Stimulated activated naive B cell treated with anti-CD40 and anti-IgM and Interleukin-4, amounts not matched to agents 10 μg/mL and 1 μg/mL and 100 μg/mL, for 72 hours (primary cell): ENCODE data around the gene ACTC1.

ENCODE experiments used
- ATAC-seq, 2 donors: fragments of 150-1000 bp; cut with Tn5 transposase; replicated peaks; 2 replicates each; pipeline ENCODE4 v1.10.0; 2021; ENCODE audit warnings: moderate library complexity in 1 of 2
- DNase-seq: peaks from one replicate; pipeline ENCODE4 v3.0.0; 2021
- H3K27ac Mint-ChIP-seq: one replicate; pipeline ENCODE4 v1.8.0; 2022; ENCODE audit warnings: mild to moderate bottlenecking, mixed read lengths
- H3K27me3 Mint-ChIP-seq, 2 donors: one replicate each; pipeline ENCODE4 v1.8.0; 2022; ENCODE audit warnings: mixed read lengths in 2 of 2
- H3K36me3 Mint-ChIP-seq, 2 donors: one replicate each; pipeline ENCODE4 v1.8.0; 2022; ENCODE audit warnings: mixed read lengths in 2 of 2, mild to moderate bottlenecking in 1 of 2
- H3K4me1 Mint-ChIP-seq, 2 donors: one replicate each; pipeline ENCODE4 v1.8.0; 2022; ENCODE audit warnings: mixed read lengths in 2 of 2, mild to moderate bottlenecking in 1 of 2
- H3K4me3 Mint-ChIP-seq, 2 donors: one replicate each; pipeline ENCODE4 v1.8.0; 2022; ENCODE audit warnings: mild to moderate bottlenecking in 2 of 2, mixed read lengths in 2 of 2, moderate library complexity in 1 of 2
- H3K9me3 Mint-ChIP-seq, 2 donors: one replicate each; pipeline ENCODE4 v1.8.0; 2022; ENCODE audit warnings: mixed read lengths in 2 of 2, mild to moderate bottlenecking in 1 of 2

Gene ACTC1

DNA sequence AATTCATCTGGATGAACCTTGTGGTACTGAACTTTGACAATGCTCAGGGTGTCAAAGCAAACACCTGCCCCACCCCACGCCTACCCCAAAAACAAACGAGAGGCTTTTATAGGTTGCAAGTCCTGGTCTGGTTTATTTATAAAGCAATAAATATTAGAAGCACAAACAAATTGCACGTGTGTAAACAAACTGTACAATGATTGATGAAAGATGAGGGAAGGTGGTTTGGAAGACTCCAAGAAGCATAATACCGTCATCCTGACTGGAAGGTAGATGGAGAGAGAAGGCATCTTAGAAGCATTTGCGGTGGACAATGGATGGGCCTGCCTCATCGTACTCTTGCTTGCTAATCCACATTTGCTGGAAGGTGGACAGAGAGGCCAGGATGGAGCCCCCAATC lies 5.2 kb downstream of the ACTC1 start:
- ATAC-seq: no peak
- no peaks in the 10 kb centered on the region for H3K9me3 Mint-ChIP-seq
- peaks cover 2 to 10% of the 10 kb centered on the region in 2 donors for H3K4me1 Mint-ChIP-seq
- H3K27me3 Mint-ChIP-seq: peaks cover 34 to 65% of the 10 kb centered on the region in 2 donors
- H3K4me3 Mint-ChIP-seq: no peak overlapping the region
- DNase-seq: no peak
- no peak overlapping the region for H3K27ac Mint-ChIP-seq
- no peaks in the 10 kb centered on the region for H3K36me3 Mint-ChIP-seq

DNA sequence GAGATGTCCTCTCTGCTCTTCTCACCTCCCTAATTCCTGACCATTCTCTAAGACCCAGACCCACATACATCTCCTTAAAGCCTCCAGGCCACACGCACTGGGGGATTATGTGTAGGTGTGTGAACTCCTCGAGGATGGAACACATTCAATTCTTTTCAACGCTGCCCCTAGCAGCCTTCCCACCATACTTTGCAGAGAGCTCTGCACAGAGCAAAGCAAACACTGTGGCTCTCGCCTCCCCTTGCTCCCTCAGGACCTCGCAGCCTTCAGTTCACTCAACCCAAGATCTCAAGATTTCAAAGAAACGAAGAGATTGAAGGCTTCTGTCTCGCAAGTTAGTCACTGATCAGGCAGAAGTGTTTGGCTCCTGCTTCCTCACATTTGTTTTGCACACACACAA lies 6.0 kb downstream of the ACTC1 start:
- H3K4me1 Mint-ChIP-seq: peaks cover 0 to 2% of the 10 kb centered on the region in 2 donors
- no peaks in the 10 kb centered on the region for H3K36me3 Mint-ChIP-seq
- no peak overlapping the region for H3K4me3 Mint-ChIP-seq
- ATAC-seq (no peak), DNase-seq (no peak)
- H3K9me3 Mint-ChIP-seq: no peaks in the 10 kb centered on the region
- no peak overlapping the region for H3K27ac Mint-ChIP-seq
- peaks cover 31 to 65% of the 10 kb centered on the region in 2 donors for H3K27me3 Mint-ChIP-seq

DNA sequence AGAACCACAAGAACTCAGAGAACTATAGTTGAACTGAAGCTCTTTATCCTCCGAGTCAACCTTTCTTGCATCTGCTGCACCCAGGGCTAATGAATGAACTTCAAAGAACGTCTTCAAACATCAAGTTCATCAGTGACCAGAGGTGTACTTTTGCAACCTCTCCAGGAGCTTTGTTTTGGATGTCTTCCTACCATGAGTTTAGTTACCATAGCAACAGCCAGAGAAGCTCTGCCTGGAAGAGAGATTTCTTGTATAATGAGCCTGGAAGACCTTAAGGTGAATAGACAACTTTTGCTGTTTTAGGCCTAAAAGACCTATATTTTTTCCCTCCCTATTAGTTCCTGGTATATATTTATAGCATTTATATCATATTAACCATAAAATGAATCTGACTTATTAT lies 9.1 kb downstream of the ACTC1 start:
- H3K4me3 Mint-ChIP-seq: no peak overlapping the region
- no peak for DNase-seq
- H3K4me1 Mint-ChIP-seq: no peaks in the 10 kb centered on the region
- H3K9me3 Mint-ChIP-seq: peaks cover 0 to 7% of the 10 kb centered on the region in 2 donors
- no peaks in the 10 kb centered on the region for H3K36me3 Mint-ChIP-seq
- no peak for ATAC-seq
- H3K27ac Mint-ChIP-seq: no peak overlapping the region
- H3K27me3 Mint-ChIP-seq: peaks cover 14 to 56% of the 10 kb centered on the region in 2 donors

DNA sequence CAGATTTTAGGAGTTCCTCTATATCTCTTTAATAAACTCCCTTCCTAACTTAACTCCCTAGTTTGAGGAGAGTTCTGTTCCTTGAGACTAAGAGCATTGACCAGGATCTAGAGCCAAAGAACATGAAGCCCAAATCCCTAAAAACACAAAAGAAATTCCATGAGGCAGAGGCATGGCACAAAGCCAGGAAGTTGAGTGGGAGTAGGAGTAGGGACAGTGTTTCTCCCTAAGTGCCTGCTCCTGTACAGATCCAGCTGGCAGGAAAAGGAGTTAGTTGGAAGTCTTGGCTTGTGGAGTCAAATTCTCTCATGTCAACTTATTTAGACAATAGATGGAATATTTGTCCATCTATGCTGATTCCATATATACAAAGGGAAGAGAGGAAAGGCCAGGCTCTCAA lies 11.4 kb downstream of the ACTC1 start:
- H3K4me3 Mint-ChIP-seq: no peak overlapping the region
- H3K36me3 Mint-ChIP-seq: no peaks in the 10 kb centered on the region
- no peaks in the 10 kb centered on the region for H3K4me1 Mint-ChIP-seq
- peaks cover 10 to 39% of the 10 kb centered on the region in 2 donors for H3K27me3 Mint-ChIP-seq
- no peak for ATAC-seq
- H3K27ac Mint-ChIP-seq: no peak overlapping the region
- H3K9me3 Mint-ChIP-seq: peaks cover 11 to 12% of the 10 kb centered on the region in 2 donors
- no peak for DNase-seq

DNA sequence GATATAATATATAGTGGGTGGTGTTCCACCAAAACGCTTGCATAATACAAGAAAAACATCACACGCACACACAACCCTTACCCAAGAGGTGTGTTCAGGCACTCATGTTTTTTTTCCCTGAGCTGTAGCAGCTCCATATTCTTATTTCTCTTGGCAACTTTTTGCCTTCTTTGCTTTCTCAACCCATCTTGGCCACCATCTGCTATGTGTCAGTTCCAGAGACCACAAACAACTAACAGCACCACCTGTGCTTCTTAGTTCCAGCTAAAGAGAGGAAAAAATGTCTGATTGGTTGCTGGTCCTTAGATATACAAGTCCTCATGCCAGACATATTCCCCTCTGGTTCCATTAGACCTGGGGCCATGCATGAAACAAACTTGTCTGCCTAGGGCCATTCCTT lies 11.9 kb downstream of the ACTC1 start:
- Mint-ChIP-seq H3K27me3 (peaks cover 10 to 38% of the 10 kb centered on the region in 2 donors), H3K4me1 (no peaks in the 10 kb centered on the region), H3K27ac (no peak overlapping the region), H3K4me3 (no peak overlapping the region), H3K9me3 (peaks cover 11 to 12% of the 10 kb centered on the region in 2 donors), H3K36me3 (no peaks in the 10 kb centered on the region)
- DNase-seq (no peak), ATAC-seq (no peak)

DNA sequence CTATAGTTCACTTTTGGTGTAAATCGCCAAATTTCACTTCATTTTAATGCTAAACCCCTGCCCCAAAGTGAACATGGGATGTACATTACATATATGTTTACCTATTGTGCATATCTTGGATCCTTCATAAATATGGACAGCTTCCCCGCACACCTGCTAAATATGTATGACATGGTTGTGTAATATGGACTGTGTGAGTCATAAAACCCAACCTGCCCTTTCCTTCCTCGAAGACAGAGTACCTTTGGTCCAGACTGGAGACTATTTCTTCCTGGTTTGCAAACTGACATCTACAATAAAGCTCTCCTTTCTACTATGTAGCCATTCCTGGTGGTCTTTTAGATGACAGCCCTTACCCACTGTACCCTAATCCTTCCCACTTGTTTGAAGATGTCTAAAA lies 12.4 kb downstream of the ACTC1 start:
- Mint-ChIP-seq H3K27ac (no peak overlapping the region), H3K9me3 (peaks cover 11 to 12% of the 10 kb centered on the region in 2 donors), H3K4me1 (no peaks in the 10 kb centered on the region), H3K27me3 (peaks cover 10 to 38% of the 10 kb centered on the region in 2 donors), H3K36me3 (no peaks in the 10 kb centered on the region), H3K4me3 (no peak overlapping the region)
- DNase-seq (no peak), ATAC-seq (no peak)

DNA sequence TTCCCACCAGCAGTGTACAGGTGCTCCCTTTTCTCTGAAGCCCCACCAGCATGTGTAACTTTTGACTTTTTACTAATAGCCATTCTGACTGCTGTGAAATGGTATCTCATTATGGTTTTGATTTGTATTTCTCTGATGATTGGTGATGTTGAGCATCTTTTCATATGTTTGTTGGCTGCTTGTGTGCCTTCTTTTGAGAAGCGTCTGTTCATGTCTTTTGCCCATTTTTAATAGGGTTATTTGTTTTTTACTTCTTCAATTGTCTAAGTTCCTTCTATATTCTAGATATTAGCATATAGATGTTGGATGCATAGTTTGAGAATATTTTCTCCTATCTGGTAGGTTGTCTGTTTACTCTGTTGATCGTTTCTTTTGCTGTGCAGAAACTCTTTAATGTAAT lies 14.6 kb downstream of the ACTC1 start:
- Mint-ChIP-seq H3K4me1 (no peaks in the 10 kb centered on the region), H3K27ac (no peak overlapping the region), H3K36me3 (no peaks in the 10 kb centered on the region), H3K27me3 (peaks cover 10 to 36% of the 10 kb centered on the region in 2 donors), H3K4me3 (no peak overlapping the region), H3K9me3 (peaks cover 11 to 12% of the 10 kb centered on the region in 2 donors)
- DNase-seq (no peak), ATAC-seq (no peak)

DNA sequence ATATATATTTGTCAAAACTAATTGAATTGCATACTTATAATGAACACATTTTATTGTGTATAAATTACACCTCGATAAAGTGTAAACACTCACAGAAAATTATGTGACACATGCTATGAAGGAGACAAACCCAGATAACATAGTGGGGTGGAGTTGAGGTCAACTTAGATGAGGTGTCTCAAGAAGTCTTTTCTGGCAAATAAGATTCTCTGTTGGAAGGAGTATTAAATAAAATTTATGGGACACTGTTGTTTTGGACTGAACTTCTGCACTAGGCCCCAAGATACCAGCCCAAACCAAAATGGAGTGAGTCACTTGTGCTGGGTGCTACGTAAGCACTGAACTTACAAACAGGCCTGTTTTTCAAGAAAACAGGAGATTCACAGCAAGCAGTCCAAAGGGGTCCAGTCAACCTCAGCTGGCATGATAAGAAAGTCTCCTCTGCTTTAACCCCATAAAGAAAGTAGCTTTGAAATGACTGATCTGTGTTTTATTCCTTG lies 18.7 kb downstream of the ACTC1 start:
- Mint-ChIP-seq H3K36me3 (no peaks in the 10 kb centered on the region), H3K27me3 (peaks cover 0 to 27% of the 10 kb centered on the region in 2 donors), H3K9me3 (peaks cover 7 to 12% of the 10 kb centered on the region in 2 donors), H3K4me1 (no peaks in the 10 kb centered on the region), H3K27ac (no peak overlapping the region), H3K4me3 (no peak overlapping the region)
- ATAC-seq (no peak), DNase-seq (no peak)

DNA sequence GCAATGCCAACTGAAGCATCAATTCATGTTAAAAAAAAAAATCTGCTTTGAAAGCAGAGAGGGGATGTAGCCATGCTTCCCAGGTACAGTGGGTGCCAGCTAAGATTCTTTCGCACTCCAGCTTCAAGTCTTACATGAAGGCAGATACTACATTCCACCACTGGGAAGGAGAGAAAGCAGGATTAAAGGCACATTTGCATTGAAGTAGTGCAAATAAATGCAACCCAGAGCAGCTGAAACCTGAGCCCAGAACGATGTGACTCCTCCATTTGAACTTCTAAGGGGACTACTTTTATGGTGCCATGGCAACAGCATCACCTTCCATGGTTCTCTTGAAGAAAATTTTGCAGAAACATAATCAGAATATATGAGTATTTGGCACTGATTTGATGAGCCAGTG lies 21.4 kb downstream of the ACTC1 start:
- no peak for ATAC-seq
- no peak for DNase-seq
- H3K27ac Mint-ChIP-seq: no peak overlapping the region
- no peaks in the 10 kb centered on the region for H3K36me3 Mint-ChIP-seq
- H3K4me1 Mint-ChIP-seq: peaks cover 2 to 4% of the 10 kb centered on the region in 2 donors
- no peaks in the 10 kb centered on the region for H3K9me3 Mint-ChIP-seq
- peaks cover 8 to 35% of the 10 kb centered on the region in 2 donors for H3K27me3 Mint-ChIP-seq
- H3K4me3 Mint-ChIP-seq: no peak overlapping the region

DNA sequence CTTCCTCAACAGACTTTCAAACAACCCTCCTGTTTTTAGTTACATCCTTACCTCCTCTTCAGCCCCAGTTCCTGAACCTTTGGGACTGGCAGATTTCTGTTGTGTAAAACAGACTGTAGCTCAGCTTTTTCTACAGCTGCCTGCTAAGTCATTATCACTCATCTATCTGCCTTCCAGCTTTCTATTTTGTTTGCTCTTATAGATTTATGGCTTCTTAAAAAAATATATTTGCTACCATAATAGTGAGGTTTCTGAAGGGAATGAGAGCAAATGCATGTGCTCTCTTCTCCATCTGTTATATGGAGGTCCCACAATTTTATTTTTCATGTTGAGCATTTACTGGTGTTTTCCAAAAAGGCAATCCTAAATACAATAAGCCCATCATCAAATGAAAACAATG lies 22.3 kb downstream of the ACTC1 start:
- no peaks in the 10 kb centered on the region for H3K9me3 Mint-ChIP-seq
- peaks cover 2 to 13% of the 10 kb centered on the region in 2 donors for H3K4me1 Mint-ChIP-seq
- H3K36me3 Mint-ChIP-seq: no peaks in the 10 kb centered on the region
- H3K27me3 Mint-ChIP-seq: peaks cover 12 to 35% of the 10 kb centered on the region in 2 donors
- no peak overlapping the region for H3K4me3 Mint-ChIP-seq
- H3K27ac Mint-ChIP-seq: no peak overlapping the region
- ATAC-seq: no peak
- DNase-seq: no peak

DNA sequence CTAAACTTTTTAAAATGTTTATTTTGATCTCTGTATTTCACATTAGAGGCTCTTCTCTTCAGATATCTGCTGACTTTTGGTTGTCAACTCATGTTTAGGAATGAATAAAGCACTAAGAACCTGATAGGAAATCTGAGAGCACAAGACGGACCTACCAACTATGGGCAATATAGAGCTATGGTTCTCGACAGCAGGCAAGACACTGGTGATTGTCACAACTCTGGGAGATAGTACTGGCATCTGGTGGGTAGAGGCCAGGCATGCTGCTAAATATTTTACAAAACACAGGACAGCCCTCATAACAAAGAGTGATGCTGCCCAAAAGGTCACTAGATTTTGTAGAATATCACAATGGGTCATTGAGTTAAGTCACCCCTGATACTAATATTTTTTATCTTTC lies 23.0 kb downstream of the ACTC1 start:
- H3K4me1 Mint-ChIP-seq: peaks cover 2 to 13% of the 10 kb centered on the region in 2 donors
- H3K27me3 Mint-ChIP-seq: peaks cover 13 to 35% of the 10 kb centered on the region in 2 donors
- no peaks in the 10 kb centered on the region for H3K36me3 Mint-ChIP-seq
- no peak overlapping the region for H3K27ac Mint-ChIP-seq
- H3K9me3 Mint-ChIP-seq: no peaks in the 10 kb centered on the region
- H3K4me3 Mint-ChIP-seq: no peak overlapping the region
- ATAC-seq (no peak), DNase-seq (no peak)

DNA sequence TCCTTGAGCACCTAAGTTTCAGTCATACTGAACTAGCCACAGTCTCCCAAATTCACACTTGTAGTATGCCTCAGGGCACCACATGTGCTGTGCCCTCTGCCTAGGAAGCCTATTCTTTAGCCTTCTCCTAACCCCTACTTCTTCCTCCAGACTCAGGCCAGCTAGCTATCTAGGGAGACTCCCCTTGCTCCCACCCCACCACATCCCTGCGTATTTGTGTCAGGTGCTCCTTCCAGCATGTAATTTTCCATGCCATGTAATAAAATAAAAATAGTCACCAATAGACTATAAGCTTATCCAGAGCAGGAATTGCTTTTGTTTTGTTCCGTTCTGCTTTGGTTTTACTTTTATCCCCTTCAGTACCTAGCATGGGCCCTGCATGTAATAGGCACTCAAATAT lies 25.6 kb downstream of the ACTC1 start:
- H3K4me3 Mint-ChIP-seq: no peak overlapping the region
- H3K4me1 Mint-ChIP-seq: peaks cover 2 to 13% of the 10 kb centered on the region in 2 donors
- ATAC-seq (no peak), DNase-seq (no peak)
- H3K27me3 Mint-ChIP-seq: peaks cover 13 to 22% of the 10 kb centered on the region in 2 donors
- H3K36me3 Mint-ChIP-seq: no peaks in the 10 kb centered on the region
- no peak overlapping the region for H3K27ac Mint-ChIP-seq
- H3K9me3 Mint-ChIP-seq: no peaks in the 10 kb centered on the region

DNA sequence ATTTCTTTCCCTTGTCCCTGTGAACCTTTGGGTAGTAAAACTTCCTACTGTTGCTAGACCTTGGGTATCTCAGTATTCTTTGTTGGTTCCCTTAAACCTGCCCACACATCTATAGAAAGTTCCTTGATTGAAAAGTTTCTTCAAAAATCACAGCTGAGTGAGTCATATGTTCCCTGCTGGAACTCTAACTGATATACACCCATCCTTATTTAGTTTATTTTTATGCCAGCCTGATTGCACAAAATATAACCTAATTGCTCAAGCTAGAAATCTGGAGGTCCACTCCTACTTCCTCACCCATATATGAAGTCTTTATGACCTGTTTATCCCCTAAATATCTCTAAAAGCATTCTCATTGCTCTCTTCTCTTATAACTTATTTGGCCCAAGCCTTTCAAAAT lies 26.8 kb downstream of the ACTC1 start:
- peaks cover 18 to 19% of the 10 kb centered on the region in 2 donors for H3K27me3 Mint-ChIP-seq
- ATAC-seq (no peak), DNase-seq (no peak)
- H3K9me3 Mint-ChIP-seq: no peaks in the 10 kb centered on the region
- H3K4me3 Mint-ChIP-seq: no peak overlapping the region
- peaks cover 2 to 13% of the 10 kb centered on the region in 2 donors for H3K4me1 Mint-ChIP-seq
- no peaks in the 10 kb centered on the region for H3K36me3 Mint-ChIP-seq
- H3K27ac Mint-ChIP-seq: no peak overlapping the region

DNA sequence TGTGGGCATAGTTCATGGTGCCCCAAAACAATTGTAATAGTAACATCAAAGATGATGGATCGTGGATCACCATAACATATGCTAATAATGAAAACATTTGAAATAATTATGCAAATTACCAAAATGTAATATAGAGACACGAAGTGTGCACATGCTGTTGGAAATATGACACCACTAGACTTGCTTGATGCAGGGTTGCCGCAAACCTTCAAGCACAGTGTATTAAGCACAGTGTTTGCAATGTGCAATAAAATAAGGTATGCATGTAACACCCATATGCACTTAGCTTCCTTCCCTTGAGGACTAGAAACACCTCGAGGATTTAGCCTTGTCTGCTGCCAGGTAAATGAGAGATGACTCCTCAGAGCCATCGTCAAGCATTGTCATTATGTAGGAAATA lies 29.6 kb downstream of the ACTC1 start:
- DNase-seq (no peak), ATAC-seq (no peak)
- H3K4me3 Mint-ChIP-seq: no peak overlapping the region
- H3K9me3 Mint-ChIP-seq: no peaks in the 10 kb centered on the region
- H3K36me3 Mint-ChIP-seq: no peaks in the 10 kb centered on the region
- no peak overlapping the region for H3K27ac Mint-ChIP-seq
- H3K4me1 Mint-ChIP-seq: peaks cover 2 to 13% of the 10 kb centered on the region in 2 donors
- H3K27me3 Mint-ChIP-seq: peaks cover 9 to 18% of the 10 kb centered on the region in 2 donors

DNA sequence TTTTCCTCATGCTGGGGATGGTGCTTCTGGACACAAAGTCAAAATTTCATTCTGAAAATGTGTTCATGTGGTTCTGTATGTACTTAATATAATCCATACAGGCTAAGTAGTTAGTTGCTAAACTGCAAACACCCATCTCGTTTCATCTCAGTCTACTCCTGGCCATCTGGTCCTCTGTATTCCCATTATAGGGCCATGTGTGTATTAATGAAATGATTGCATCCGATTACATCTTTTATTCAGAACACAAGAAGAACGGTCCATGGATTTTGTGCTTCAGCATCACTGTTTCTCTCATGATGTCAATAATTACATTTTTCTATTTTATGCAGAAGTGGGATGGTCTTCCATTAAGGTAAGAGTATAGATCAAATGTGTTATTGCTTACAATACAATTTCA lies 34.4 kb downstream of the ACTC1 start:
- no peak overlapping the region for H3K27ac Mint-ChIP-seq
- H3K4me3 Mint-ChIP-seq: no peak overlapping the region
- no peaks in the 10 kb centered on the region for H3K4me1 Mint-ChIP-seq
- H3K36me3 Mint-ChIP-seq: no peaks in the 10 kb centered on the region
- H3K9me3 Mint-ChIP-seq: no peaks in the 10 kb centered on the region
- ATAC-seq (no peak), DNase-seq (no peak)
- peaks cover 28 to 43% of the 10 kb centered on the region in 2 donors for H3K27me3 Mint-ChIP-seq

DNA sequence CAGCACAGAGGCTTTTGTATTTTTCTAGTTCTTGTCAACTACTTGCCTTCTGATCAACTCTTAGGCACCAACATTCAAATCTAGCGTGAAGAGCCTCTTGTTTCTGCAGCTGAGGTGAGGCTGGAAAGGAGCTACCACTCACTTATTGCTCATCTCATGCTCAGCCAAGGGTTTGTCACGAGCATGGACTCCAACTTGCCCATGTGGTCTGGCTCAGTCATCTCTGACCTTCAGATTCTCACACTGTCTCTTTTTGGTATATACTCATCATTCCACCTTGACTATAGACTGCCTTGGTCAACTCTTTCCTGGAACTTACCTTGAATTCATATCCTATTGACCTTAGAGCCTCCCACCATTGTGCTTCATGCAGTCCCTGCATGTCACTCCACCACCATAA lies 35.4 kb downstream of the ACTC1 start:
- Mint-ChIP-seq H3K27me3 (peaks cover 37 to 52% of the 10 kb centered on the region in 2 donors), H3K4me1 (peaks cover 0 to 1% of the 10 kb centered on the region in 2 donors), H3K27ac (no peak overlapping the region), H3K9me3 (no peaks in the 10 kb centered on the region), H3K36me3 (no peaks in the 10 kb centered on the region), H3K4me3 (no peak overlapping the region)
- no peak for DNase-seq
- no peak for ATAC-seq
